Stimulated activated CD8-positive, alpha-beta memory T cell treated with anti-CD3 and anti-CD28 coated beads, Interleukin-15, amount 100 ng/mL, for 48 hours (primary cell): ENCODE measurements around the gene LEPROT.
"Not testable (repeated sequence)": the region's sequence is repeated elsewhere in the genome, so short reads cannot be mapped to it uniquely, and the experiment has no call there.

Source experiments
- DNase-seq, 2 donors: peaks; one replicate each; pipeline ENCODE4 v3.0.0-alpha.2; 2020; ENCODE audit warnings: low read depth in 2 of 2

The LEPROT gene

GRCh38 chr1:65420590-65421350 is at the start of gene LEPROT, which contains the start of gene LEPR:
LEPROT (plus strand) TSS chr1:65420668; CDS start chr1:65420725, 57 bp downstream.
LEPR (plus strand) TSS chr1:65420668; CDS start chr1:65565566, 144,898 bp downstream.
- no peak for DNase-seq

GRCh38 chr1:65371544-65371943 is 48.9 kb upstream of the LEPROT start:
- no peak for DNase-seq

GRCh38 chr1:65372557-65372956 is 47.9 kb upstream of the LEPROT start:
- DNase-seq = no peak

GRCh38 chr1:65377496-65378246 is 42.8 kb upstream of the LEPROT start:
- no peak for DNase-seq

- no peak for DNase-seq
Observed at GRCh38 chr1:65378247-65378946, 42.1 kb upstream of the LEPROT start.

- DNase-seq = not testable (repeated sequence)
Observed at GRCh38 chr1:65384426-65384825, 36.0 kb upstream of the LEPROT start.

- no peak for DNase-seq
Observed at GRCh38 chr1:65386439-65386838, 34.0 kb upstream of the LEPROT start.

GRCh38 chr1:65387821-65388220 is 32.6 kb upstream of the LEPROT start:
- DNase-seq = no peak

- no peak for DNase-seq
Observed at GRCh38 chr1:65388908-65389695, 31.4 kb upstream of the LEPROT start.

- DNase-seq = no peak
Observed at GRCh38 chr1:65392497-65392896, 28.0 kb upstream of the LEPROT start.

- peak; percentile 5 to 27 for DNase-seq
Observed at GRCh38 chr1:65393347-65393746, 27.1 kb upstream of the LEPROT start.

GRCh38 chr1:65393928-65394327 is 26.5 kb upstream of the LEPROT start:
- no peak for DNase-seq

GRCh38 chr1:65395887-65396612 is 24.4 kb upstream of the LEPROT start:
- DNase-seq = no peak

GRCh38 chr1:65398083-65398482 is 22.4 kb upstream of the LEPROT start:
- DNase-seq = no peak

GRCh38 chr1:65399003-65399402 is 21.5 kb upstream of the LEPROT start:
- no peak for DNase-seq

- DNase-seq = no peak
Observed at GRCh38 chr1:65401612-65402011, 18.9 kb upstream of the LEPROT start.

GRCh38 chr1:65404941-65405340 is 15.5 kb upstream of the LEPROT start:
- no peak for DNase-seq

- no peak for DNase-seq
Observed at GRCh38 chr1:65407877-65408276, 12.6 kb upstream of the LEPROT start.

- DNase-seq = no peak
Observed at GRCh38 chr1:65409314-65409713, 11.2 kb upstream of the LEPROT start.

- DNase-seq = no peak
Observed at GRCh38 chr1:65409816-65410326, 10.6 kb upstream of the LEPROT start.
